Thyroid gland (tissue), 4 donors: ENCODE results near the gene ATP6V0E2. TPM values are rescaled to one million over a fixed set of nuclear protein-coding genes. Genes with fewer than 3 reads are reported as not detected.

ENCODE experiments used
- DNase-seq, 2 donors: peaks; one replicate each; pipeline ENCODE4 v3.0.0-alpha.2; 2019
- H3K27ac ChIP-seq, 3 donors: fragments of 200-600 bp; sonication (generic); 1 replicate in 2 of 3; 2 replicates in 1 of 3; pipeline ENCODE4 v1.5.1; 2016 to 2019; ENCODE audit warnings: mild to moderate bottlenecking in 1 of 3, moderate library complexity in 1 of 3
- H3K27me3 ChIP-seq: fragments of 200-600 bp; sonication (generic); one replicate; pipeline ENCODE4 v1.5.1; 2019
- H3K36me3 ChIP-seq, 2 donors: fragments of 200-600 bp; sonication (generic); one replicate each; pipeline ENCODE4 v1.5.1; 2016 to 2019
- H3K4me1 ChIP-seq, 2 donors: fragments of 200-600 bp; sonication (generic); one replicate each; pipeline ENCODE4 v1.5.1; 2017 to 2019
- H3K4me3 ChIP-seq, 3 donors: fragments of 200-600 bp; sonication (generic); replicated peaks in 1 of 3; 1 replicate in 2 of 3; 2 replicates in 1 of 3; pipeline ENCODE4 v1.5.1; 2016; ENCODE audit warnings: mild to moderate bottlenecking in 1 of 3
- H3K9me3 ChIP-seq: fragments of 200-600 bp; sonication (generic); one replicate; pipeline ENCODE4 v1.5.1; 2017
- CTCF ChIP-seq, 6 experiments: fragments of 200-600 bp in 3 of 6; fragments of 450-650 bp in 3 of 6; sonication (generic) in 3 of 6; IDR thresholded peaks; one replicate each; pipeline ENCODE4 v1.5.1; 2016 to 2019; ENCODE audit warnings: antibody characterized with exemption in 6 of 6, mild to moderate bottlenecking in 2 of 6, inconsistent platforms in 1 of 6, moderate library complexity in 1 of 6
- POLR2A ChIP-seq, 2 donors: fragments of 450-650 bp; IDR thresholded peaks; one replicate each; pipeline ENCODE4 v1.6.1; 2017; ENCODE audit warnings: antibody characterized with exemption in 2 of 2, mild to moderate bottlenecking in 2 of 2, moderate library complexity in 1 of 2
- WGBS, 2 donors: methylation state at CpG; one replicate each; pipeline ENCODE4 v1.1.5; 2017; 5-methylcytosine and 5-hydroxymethylcytosine counted together
- intact Hi-C: fragments of 100-400 bp; cut with DNase I; formaldehyde crosslinking; loops from one replicate; pipeline ENCODE4 v1.15.1; 2023
- total RNA-seq, 4 donors: library from RNA; depleted of rRNA; stranded (reverse); fragments of >200 nt; gene quantifications; one replicate each; pipeline ENCODE4 v1.2.3, GENCODE V29; 2016

ATP6V0E2 gene
- total RNA-seq, 4 donors from 2014 or later: 43.1 to 113 (median 78.9) TPM

- Histone ChIP-seq H3K9me3 (no peaks in the 10 kb centered on the region), H3K36me3 (no peaks in the 10 kb centered on the region), H3K27ac (peak overlapping the region; percentile 91 to 95 (median 94)), H3K4me3 (no peak overlapping the region), H3K4me1 (peaks cover 26 to 32% of the 10 kb centered on the region in 2 donors), H3K27me3 (no peaks in the 10 kb centered on the region)
- TF ChIP-seq POLR2A (IDR thresholded peaks at IDR 0.05) (no peak), CTCF (IDR thresholded peaks at IDR 0.05) (no peak)
- intact Hi-C loops: no loop called here
- DNase-seq: no peak
- 86 to 92% methylated on average over 8 of the region's 8 CpGs for WGBS, 2 donors
Measured at GRCh38 chr7:149856583-149856982, 17.2 kb upstream of the ATP6V0E2 start.

GRCh38 chr7:149859369-149859768 lies 14.4 kb upstream of the ATP6V0E2 start:
- no peaks in the 10 kb centered on the region for H3K9me3 ChIP-seq
- no peaks in the 10 kb centered on the region for H3K27me3 ChIP-seq
- no peak for DNase-seq
- no peak overlapping the region for H3K4me3 ChIP-seq
- H3K27ac ChIP-seq: peak overlapping the region in 2 of 3 donors; percentile 42 to 50
- intact Hi-C loops: no loop called here
- TF ChIP-seq POLR2A (IDR thresholded peaks at IDR 0.05) (no peak), CTCF (IDR thresholded peaks at IDR 0.05) (no peak)
- 91 to 92% methylated on average over 6 of the region's 6 CpGs for WGBS, 2 donors
- H3K36me3 ChIP-seq: peaks cover 9 to 10% of the 10 kb centered on the region in 2 donors
- H3K4me1 ChIP-seq: peaks cover 31 to 41% of the 10 kb centered on the region in 2 donors

GRCh38 chr7:149859876-149860275 lies 13.9 kb upstream of the ATP6V0E2 start:
- Histone ChIP-seq H3K4me3 (no peak overlapping the region), H3K36me3 (peaks cover 10 to 14% of the 10 kb centered on the region in 2 donors), H3K9me3 (no peaks in the 10 kb centered on the region), H3K4me1 (peaks cover 26 to 37% of the 10 kb centered on the region in 2 donors), H3K27me3 (no peaks in the 10 kb centered on the region), H3K27ac (peak overlapping the region in 2 of 3 donors; percentile 42 to 50)
- no peak for DNase-seq
- no peak for TF ChIP-seq POLR2A (IDR thresholded peaks at IDR 0.05)
- TF ChIP-seq CTCF (IDR thresholded peaks at IDR 0.05): no peak
- intact Hi-C loops: no loop called here
- 92 to 95% methylated on average over 4 of the region's 4 CpGs for WGBS, 2 donors

GRCh38 chr7:149860821-149861727 lies 12.7 kb upstream of the ATP6V0E2 start:
- Histone ChIP-seq H3K27ac (peak overlapping the region; percentile 38 to 61 (median 42)), H3K9me3 (no peaks in the 10 kb centered on the region), H3K4me1 (peaks cover 14 to 25% of the 10 kb centered on the region in 2 donors), H3K27me3 (no peaks in the 10 kb centered on the region), H3K4me3 (no peak overlapping the region), H3K36me3 (peaks cover 10 to 20% of the 10 kb centered on the region in 2 donors)
- TF ChIP-seq POLR2A (IDR thresholded peaks at IDR 0.05) (no peak), CTCF (IDR thresholded peaks at IDR 0.05) (peak in 3 of 6 experiments; percentile 26 to 50 (median 43))
- intact Hi-C loops: no loop called here
- no peak for DNase-seq
- WGBS, 2 donors: 81 to 82% methylated on average over 26 to 33 of the region's 45 CpGs

GRCh38 chr7:149861728-149862045 lies 12.1 kb upstream of the ATP6V0E2 start:
- Histone ChIP-seq H3K27ac (peak overlapping the region; percentile 38 to 61 (median 42)), H3K4me3 (no peak overlapping the region), H3K27me3 (no peaks in the 10 kb centered on the region), H3K36me3 (peaks cover 10 to 20% of the 10 kb centered on the region in 2 donors), H3K9me3 (no peaks in the 10 kb centered on the region), H3K4me1 (peaks cover 12 to 19% of the 10 kb centered on the region in 2 donors)
- peak; percentile 85 to 89 for DNase-seq
- WGBS, 2 donors: 58 to 73% methylated on average over 8 to 16 of the region's 16 CpGs
- no peak for TF ChIP-seq CTCF (IDR thresholded peaks at IDR 0.05)
- peak in 1 of 2 donors; percentile 33 for TF ChIP-seq POLR2A (IDR thresholded peaks at IDR 0.05)
- intact Hi-C loops: no loop called here
